Peyer's patch (tissue), 4 donors: ENCODE data around the gene CLDN17.

Experiments used
- POLR2A ChIP-seq, 2 donors: fragments of 450-650 bp; IDR thresholded peaks; one replicate each; pipeline ENCODE4 v1.5.1; 2017; ENCODE audit warnings: antibody characterized with exemption in 2 of 2, mild to moderate bottlenecking in 2 of 2, moderate library complexity in 2 of 2
- TF ChIP-seq, protein P1 (sequence below), 6 experiments: fragments of 450-650 bp in 4 of 6; fragments of 200-600 bp in 2 of 6; sonication (generic) in 1 of 6; IDR thresholded peaks; one replicate each; pipeline ENCODE4 v1.5.1; 2017 to 2019; ENCODE audit warnings: antibody characterized with exemption in 6 of 6, mild to moderate bottlenecking in 3 of 6, moderate library complexity in 1 of 6

DNA sequence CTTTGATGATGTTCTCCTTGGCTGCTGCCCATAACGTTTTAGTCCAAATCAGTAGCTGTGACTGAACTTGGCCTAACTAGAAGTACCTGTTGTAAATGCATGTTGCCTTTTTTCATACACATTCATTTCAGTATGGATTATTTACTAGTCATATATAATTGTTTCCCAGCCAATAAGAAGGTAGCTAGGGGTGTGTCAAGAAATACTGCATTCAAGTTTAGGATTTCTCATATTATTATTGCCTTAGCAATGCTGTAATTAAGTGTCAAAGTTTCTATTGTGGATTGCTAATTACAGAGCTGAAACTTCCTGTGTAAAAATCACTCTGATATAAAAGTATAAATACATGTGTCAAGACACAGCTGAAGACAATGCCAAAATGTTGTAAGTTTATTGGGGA, at the start of gene CLDN17:
- TF ChIP-seq, protein P1, sequence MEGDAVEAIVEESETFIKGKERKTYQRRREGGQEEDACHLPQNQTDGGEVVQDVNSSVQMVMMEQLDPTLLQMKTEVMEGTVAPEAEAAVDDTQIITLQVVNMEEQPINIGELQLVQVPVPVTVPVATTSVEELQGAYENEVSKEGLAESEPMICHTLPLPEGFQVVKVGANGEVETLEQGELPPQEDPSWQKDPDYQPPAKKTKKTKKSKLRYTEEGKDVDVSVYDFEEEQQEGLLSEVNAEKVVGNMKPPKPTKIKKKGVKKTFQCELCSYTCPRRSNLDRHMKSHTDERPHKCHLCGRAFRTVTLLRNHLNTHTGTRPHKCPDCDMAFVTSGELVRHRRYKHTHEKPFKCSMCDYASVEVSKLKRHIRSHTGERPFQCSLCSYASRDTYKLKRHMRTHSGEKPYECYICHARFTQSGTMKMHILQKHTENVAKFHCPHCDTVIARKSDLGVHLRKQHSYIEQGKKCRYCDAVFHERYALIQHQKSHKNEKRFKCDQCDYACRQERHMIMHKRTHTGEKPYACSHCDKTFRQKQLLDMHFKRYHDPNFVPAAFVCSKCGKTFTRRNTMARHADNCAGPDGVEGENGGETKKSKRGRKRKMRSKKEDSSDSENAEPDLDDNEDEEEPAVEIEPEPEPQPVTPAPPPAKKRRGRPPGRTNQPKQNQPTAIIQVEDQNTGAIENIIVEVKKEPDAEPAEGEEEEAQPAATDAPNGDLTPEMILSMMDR (IDR thresholded peaks at IDR 0.05) = no peak
- TF ChIP-seq POLR2A (IDR thresholded peaks at IDR 0.05) = no peak
